ENCODE data around the gene LNPEP. TPM values are rescaled to one million over a fixed set of nuclear protein-coding genes. Genes with fewer than 3 reads are reported as not detected.

Gene LNPEP
- total and polyA plus RNA-seq, 4 donors: 4.6 to 78.9 (median 19.0) TPM

GRCh38 chr5:97021416-97021815 is 85.5 kb downstream of the LNPEP start:
- H3K27me3 ChIP-seq (ENCODE audit: control insufficient read depth in 3 of 3, insufficient read depth in 3 of 3, low read length in 2 of 3): no peaks in the 10 kb centered on the region
- no peak for TF ChIP-seq CTCF (IDR thresholded peaks at IDR 0.05; ENCODE audit: control extremely low read depth, extremely low read depth)
- DNase-seq (no peak), ATAC-seq (ENCODE audit: insufficient read depth, low FRiP score) (no peak)
- no peak overlapping the region for H3K4me3 ChIP-seq
- H3K9ac ChIP-seq (ENCODE audit: insufficient read depth in 1 of 2, low read length in 2 of 2): no peak overlapping the region
- no peaks in the 10 kb centered on the region for H3K9me3 ChIP-seq (ENCODE audit: control insufficient read depth in 4 of 4, insufficient read depth in 3 of 4, low read length in 3 of 4)
- H3K36me3 ChIP-seq (ENCODE audit: control insufficient read depth in 4 of 4, insufficient read depth in 4 of 4, low read length in 4 of 4): peaks cover 7 to 24% (median 13%) of the 10 kb centered on the region in 4 donors
- no peaks in the 10 kb centered on the region for H3K4me1 ChIP-seq (ENCODE audit: control insufficient read depth in 5 of 5, insufficient read depth in 5 of 5, low read length in 5 of 5)
- 96 to 100% methylated on average over 1 of the region's 1 CpG for WGBS, 2 donors
- no peak overlapping the region for H3K27ac ChIP-seq (ENCODE audit: low read depth in 1 of 2, low read length in 1 of 2)

DNA sequence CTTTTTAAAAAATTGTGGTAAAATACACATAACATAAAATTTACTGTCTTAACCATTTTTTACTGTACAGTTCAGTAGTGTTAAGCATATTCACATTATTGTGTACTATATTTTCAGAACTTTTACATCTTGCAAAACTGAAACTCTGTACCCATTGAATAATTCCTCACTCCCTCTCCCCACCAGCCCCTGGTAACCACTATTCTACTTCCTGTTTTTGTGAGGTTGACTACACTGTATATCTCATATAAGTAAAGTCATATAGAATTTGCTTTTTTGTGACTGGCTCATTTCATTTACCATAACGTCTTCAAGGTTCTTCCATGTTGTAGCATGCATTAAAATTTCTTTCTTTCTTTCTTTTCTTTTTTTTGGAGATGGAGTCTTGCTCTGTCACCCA is 87.0 kb downstream of the LNPEP start:
- H3K27me3 ChIP-seq (ENCODE audit: control insufficient read depth in 3 of 3, insufficient read depth in 3 of 3, low read length in 2 of 3): no peaks in the 10 kb centered on the region
- TF ChIP-seq CTCF (IDR thresholded peaks at IDR 0.05; ENCODE audit: control extremely low read depth, extremely low read depth): no peak
- no peak for ATAC-seq (ENCODE audit: insufficient read depth, low FRiP score)

DNA sequence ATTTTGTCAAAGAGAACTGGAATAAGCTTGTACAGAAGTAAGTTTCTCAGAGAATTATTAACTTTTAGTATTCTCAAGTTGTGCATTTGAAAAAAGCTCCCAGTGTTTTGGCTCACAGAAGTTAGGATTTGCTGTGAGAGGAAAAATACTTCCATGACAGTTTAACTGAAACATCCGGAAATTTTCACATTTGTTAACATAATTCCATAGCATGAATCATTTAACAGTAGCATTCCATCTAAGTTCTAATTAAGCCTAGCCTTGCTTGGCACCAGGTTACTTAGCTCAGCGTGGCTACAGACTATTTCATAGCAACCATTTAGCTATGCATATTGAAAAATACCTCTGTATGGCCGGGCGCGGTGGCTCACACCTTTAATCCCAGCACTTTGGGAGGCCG is 90.8 kb downstream of the LNPEP start:
- ATAC-seq (ENCODE audit: insufficient read depth, low FRiP score) (no peak), DNase-seq (no peak)
- no peak for TF ChIP-seq CTCF (IDR thresholded peaks at IDR 0.05; ENCODE audit: control extremely low read depth, extremely low read depth)
- no peak overlapping the region for H3K4me3 ChIP-seq
- H3K9me3 ChIP-seq (ENCODE audit: control insufficient read depth in 4 of 4, insufficient read depth in 3 of 4, low read length in 3 of 4): no peaks in the 10 kb centered on the region
- WGBS, 2 donors: 97 to 98% methylated on average over 6 of the region's 6 CpGs
- peaks cover 9 to 28% (median 18%) of the 10 kb centered on the region in 4 donors for H3K36me3 ChIP-seq (ENCODE audit: control insufficient read depth in 4 of 4, insufficient read depth in 4 of 4, low read length in 4 of 4)
- H3K9ac ChIP-seq (ENCODE audit: insufficient read depth in 1 of 2, low read length in 2 of 2): no peak overlapping the region
- no peaks in the 10 kb centered on the region for H3K27me3 ChIP-seq (ENCODE audit: control insufficient read depth in 3 of 3, insufficient read depth in 3 of 3, low read length in 2 of 3)
- no peaks in the 10 kb centered on the region for H3K4me1 ChIP-seq (ENCODE audit: control insufficient read depth in 5 of 5, insufficient read depth in 5 of 5, low read length in 5 of 5)
- H3K27ac ChIP-seq (ENCODE audit: low read depth in 1 of 2, low read length in 1 of 2): no peak overlapping the region

More for the DNA sequence above, 87.0 kb downstream of the LNPEP start:
- Histone ChIP-seq H3K36me3 (ENCODE audit: control insufficient read depth in 4 of 4, insufficient read depth in 4 of 4, low read length in 4 of 4) (peaks cover 5 to 28% (median 17%) of the 10 kb centered on the region in 4 donors), H3K27ac (ENCODE audit: low read depth in 1 of 2, low read length in 1 of 2) (no peak overlapping the region), H3K4me1 (ENCODE audit: control insufficient read depth in 5 of 5, insufficient read depth in 5 of 5, low read length in 5 of 5) (no peaks in the 10 kb centered on the region), H3K4me3 (no peak overlapping the region), H3K9me3 (ENCODE audit: control insufficient read depth in 4 of 4, insufficient read depth in 3 of 4, low read length in 3 of 4) (no peaks in the 10 kb centered on the region), H3K9ac (ENCODE audit: insufficient read depth in 1 of 2, low read length in 2 of 2) (no peak overlapping the region)
- no peak for DNase-seq
- WGBS, 2 donors: 83 to 84% methylated on average over 1 of the region's 1 CpG

GRCh38 chr5:97037819-97038218 is 101.9 kb downstream of the LNPEP start:
- 65 to 88% methylated on average over 7 of the region's 7 CpGs for WGBS, 2 donors
- no peak overlapping the region for H3K27ac ChIP-seq (ENCODE audit: low read depth in 1 of 2, low read length in 1 of 2)

More at GRCh38 chr5:97037819-97038218, 101.9 kb downstream of the LNPEP start:
- H3K4me3 ChIP-seq: no peak overlapping the region
- TF ChIP-seq CTCF (IDR thresholded peaks at IDR 0.05; ENCODE audit: control extremely low read depth, extremely low read depth): no peak
- no peak for DNase-seq
- H3K27me3 ChIP-seq (ENCODE audit: control insufficient read depth in 3 of 3, insufficient read depth in 3 of 3, low read length in 2 of 3): no peaks in the 10 kb centered on the region
- H3K9me3 ChIP-seq (ENCODE audit: control insufficient read depth in 4 of 4, insufficient read depth in 3 of 4, low read length in 3 of 4): no peaks in the 10 kb centered on the region
- H3K4me1 ChIP-seq (ENCODE audit: control insufficient read depth in 5 of 5, insufficient read depth in 5 of 5, low read length in 5 of 5): peaks cover 0 to 9% (median 4%) of the 10 kb centered on the region in 5 donors
- no peak overlapping the region for H3K9ac ChIP-seq (ENCODE audit: insufficient read depth in 1 of 2, low read length in 2 of 2)
- no peak for ATAC-seq (ENCODE audit: insufficient read depth, low FRiP score)
- H3K36me3 ChIP-seq (ENCODE audit: control insufficient read depth in 4 of 4, insufficient read depth in 4 of 4, low read length in 4 of 4): peaks cover 0 to 11% (median 3%) of the 10 kb centered on the region in 4 donors

All from lung (tissue), 12 donors.